Peyer's patch (tissue), 4 donors: ENCODE results near the gene VIPR1. TPM values are rescaled to one million over a fixed set of nuclear protein-coding genes. Genes with fewer than 3 reads are reported as not detected.

Experiments
- DNase-seq, 3 donors: peaks; one replicate each; pipeline ENCODE4 v3.0.0-alpha.2; 2017 to 2019
- H3K27ac ChIP-seq, 4 donors: fragments of 200-600 bp; sonication (generic); one replicate each; pipeline ENCODE4 v1.5.1; 2016 to 2019
- H3K27me3 ChIP-seq, 2 donors: fragments of 200-600 bp; sonication (generic); one replicate each; pipeline ENCODE4 v1.5.1; 2019
- H3K36me3 ChIP-seq, 3 donors: fragments of 200-600 bp; sonication (generic); one replicate each; pipeline ENCODE4 v1.5.1; 2016 to 2019
- H3K4me1 ChIP-seq, 4 donors: fragments of 200-600 bp; sonication (generic); one replicate each; pipeline ENCODE4 v1.5.1; 2016 to 2019
- H3K4me3 ChIP-seq, 4 donors: fragments of 200-600 bp; sonication (generic); 1 replicate in 3 of 4; 2 replicates in 1 of 4; pipeline ENCODE4 v1.5.1; 2016 to 2019; ENCODE audit warnings: mild to moderate bottlenecking in 1 of 4
- H3K9me3 ChIP-seq, 4 donors: fragments of 200-600 bp; sonication (generic); one replicate each; pipeline ENCODE4 v1.5.1; 2016 to 2019; ENCODE audit warnings: mild to moderate bottlenecking in 1 of 4
- POLR2A ChIP-seq, 2 donors: fragments of 450-650 bp; IDR thresholded peaks; one replicate each; pipeline ENCODE4 v1.5.1; 2017; ENCODE audit warnings: antibody characterized with exemption in 2 of 2, mild to moderate bottlenecking in 2 of 2, moderate library complexity in 2 of 2
- small RNA-seq, 2 donors: library from RNA; depleted of rRNA; stranded (forward); fragments of <200 nt; gene quantifications; one replicate each; pipeline ENCODE3, GENCODE V24; 2016
- total RNA-seq, 4 donors: library from RNA; depleted of rRNA; stranded (reverse); fragments of >200 nt; gene quantifications; one replicate each; pipeline ENCODE4 v1.1.0, GENCODE V29; 2016
- TF ChIP-seq, protein P1 (sequence below), 6 experiments: fragments of 450-650 bp in 4 of 6; fragments of 200-600 bp in 2 of 6; sonication (generic) in 1 of 6; IDR thresholded peaks; one replicate each; pipeline ENCODE4 v1.5.1; 2017 to 2019; ENCODE audit warnings: antibody characterized with exemption in 6 of 6, mild to moderate bottlenecking in 3 of 6, moderate library complexity in 1 of 6

The VIPR1 gene
- total RNA-seq, 4 donors from 2014 or later: 52.8 to 320 (median 270) TPM

DNA sequence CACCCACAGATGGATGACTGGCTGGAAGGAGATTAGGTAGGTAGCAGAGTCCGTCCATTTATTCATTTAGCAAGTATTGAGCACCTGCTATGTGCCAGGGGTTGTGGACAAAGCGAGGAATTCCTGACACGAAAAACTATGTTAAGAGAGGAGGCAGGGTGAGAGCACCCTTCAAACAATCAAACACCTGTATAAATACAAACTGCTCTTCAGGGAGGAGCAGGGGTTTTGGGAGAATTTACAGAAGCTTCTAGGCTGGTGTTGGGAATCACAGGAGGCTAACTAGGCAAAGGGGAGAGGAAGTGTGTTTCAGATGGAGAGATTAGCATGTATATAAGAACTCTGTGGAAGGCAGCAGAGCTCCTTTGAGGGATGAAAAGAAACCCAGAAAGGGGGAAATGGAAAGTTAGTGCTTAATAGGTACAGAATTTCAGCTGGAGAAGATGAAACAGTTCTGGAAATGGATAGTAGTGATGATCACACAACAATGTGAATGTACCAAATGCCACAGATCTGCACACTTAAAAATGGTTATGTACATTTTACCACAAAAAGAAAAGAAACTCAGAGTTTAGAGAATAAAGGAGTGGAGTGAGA is 80.1 kb downstream of the VIPR1 start:
- peak overlapping the region; percentile 87 to 97 (median 91) for H3K27ac ChIP-seq
- TF ChIP-seq POLR2A (IDR thresholded peaks at IDR 0.05): no peak
- TF ChIP-seq, protein P1, sequence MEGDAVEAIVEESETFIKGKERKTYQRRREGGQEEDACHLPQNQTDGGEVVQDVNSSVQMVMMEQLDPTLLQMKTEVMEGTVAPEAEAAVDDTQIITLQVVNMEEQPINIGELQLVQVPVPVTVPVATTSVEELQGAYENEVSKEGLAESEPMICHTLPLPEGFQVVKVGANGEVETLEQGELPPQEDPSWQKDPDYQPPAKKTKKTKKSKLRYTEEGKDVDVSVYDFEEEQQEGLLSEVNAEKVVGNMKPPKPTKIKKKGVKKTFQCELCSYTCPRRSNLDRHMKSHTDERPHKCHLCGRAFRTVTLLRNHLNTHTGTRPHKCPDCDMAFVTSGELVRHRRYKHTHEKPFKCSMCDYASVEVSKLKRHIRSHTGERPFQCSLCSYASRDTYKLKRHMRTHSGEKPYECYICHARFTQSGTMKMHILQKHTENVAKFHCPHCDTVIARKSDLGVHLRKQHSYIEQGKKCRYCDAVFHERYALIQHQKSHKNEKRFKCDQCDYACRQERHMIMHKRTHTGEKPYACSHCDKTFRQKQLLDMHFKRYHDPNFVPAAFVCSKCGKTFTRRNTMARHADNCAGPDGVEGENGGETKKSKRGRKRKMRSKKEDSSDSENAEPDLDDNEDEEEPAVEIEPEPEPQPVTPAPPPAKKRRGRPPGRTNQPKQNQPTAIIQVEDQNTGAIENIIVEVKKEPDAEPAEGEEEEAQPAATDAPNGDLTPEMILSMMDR (IDR thresholded peaks at IDR 0.05): peak in 2 of 6 experiments; percentile 1 to 34

More for the DNA sequence above, 80.1 kb downstream of the VIPR1 start:
- no peaks in the 10 kb centered on the region for H3K27me3 ChIP-seq
- peaks cover 0 to 22% (median 6%) of the 10 kb centered on the region in 4 donors for H3K4me1 ChIP-seq
- no peaks in the 10 kb centered on the region for H3K9me3 ChIP-seq
- no peaks in the 10 kb centered on the region for H3K36me3 ChIP-seq
- H3K4me3 ChIP-seq: peak overlapping the region; percentile 72 to 94 (median 78)
- no peak for DNase-seq

Small RNA genes within 50 kb of the gene (small RNA-seq; reads per million reads assigned to genes)
- gene AC092047.1: 0 reads per million in 2 donors

Other genes with a start within 250 kb of the VIPR1 start
- gene CCK, start 236.5 kb upstream of the VIPR1 start, total RNA-seq: 1 to 10 TPM in 1 of 4 donors, not detected in 3; 3.5 TPM
- not detected for gene LYZL4, start 92.0 kb upstream of the VIPR1 start, total RNA-seq
- 10 to 100 TPM; 30.5 to 56.4 (median 38.7) TPM for gene SEC22C, start 79.3 kb downstream of the VIPR1 start, total RNA-seq
- 10 to 100 TPM; 15.6 to 25.6 (median 20.3) TPM for gene SS18L2, start 88.2 kb downstream of the VIPR1 start, total RNA-seq
- 100 to 1,000 TPM; 118 to 386 (median 187) TPM for gene NKTR, start 98.0 kb downstream of the VIPR1 start, total RNA-seq
- 10 to 100 TPM in 3 of 4 donors, 1 to 10 TPM in 1; 5.3 to 30.5 (median 14.7) TPM for gene ZBTB47, start 151.1 kb downstream of the VIPR1 start, total RNA-seq
- gene KLHL40, start 182.9 kb downstream of the VIPR1 start, total RNA-seq: not detected
- 1 to 10 TPM in 1 of 4 donors, not detected in 3; 3.4 TPM for gene HHATL, start 200.2 kb downstream of the VIPR1 start, total RNA-seq